ENCODE measurements around the gene TBC1D16.

GRCh38 chr17:79936641-79937381 is 98.9 kb downstream of the TBC1D16 start:
- TF ChIP-seq CTCF (IDR thresholded peaks at IDR 0.05) = no peak
- TF ChIP-seq POLR2A (IDR thresholded peaks at IDR 0.05) = no peak

All from lower leg skin (tissue), 3 donors.